NCI-H2196 (cell line): Measurements from ENCODE around the gene LAPTM5.
A peak's percentile ranks its signal among the peaks of the same experiment; 100 is the strongest.

ENCODE experiments used
- DNase-seq: peaks from one replicate; lab custom pipeline; 2025; ENCODE audit not compliant: unreplicated experiment; lab: John Stamatoyannopoulos, UW

LAPTM5 gene

GRCh38 chr1:30744060-30744756 is 13.4 kb downstream of the LAPTM5 start:
- DNase-seq = no peak

DNA sequence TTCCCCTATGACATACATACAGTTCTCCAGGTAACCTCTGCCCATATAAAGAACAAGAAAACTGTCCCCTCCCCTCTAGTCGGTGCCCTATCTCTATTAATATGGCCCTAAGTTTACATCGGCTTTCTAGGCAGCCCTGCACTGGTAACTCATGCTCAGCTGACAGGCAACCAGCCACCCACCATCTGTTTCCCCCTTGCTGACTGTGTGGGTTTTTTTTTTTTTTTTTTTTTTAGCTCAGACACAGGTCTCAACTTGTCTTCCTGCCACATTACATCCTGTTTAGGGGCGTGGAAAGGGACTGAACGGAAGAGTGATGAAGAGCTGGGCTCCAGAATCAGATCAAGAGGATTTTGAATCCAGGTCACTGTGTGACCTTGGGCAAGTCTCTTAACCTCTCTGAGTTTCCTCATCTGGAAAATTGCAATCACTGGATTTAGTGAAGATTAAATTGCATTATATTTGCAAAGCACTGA is 14.0 kb downstream of the LAPTM5 start:
- DNase-seq = no peak

GRCh38 chr1:30742963-30743559 is 14.5 kb downstream of the LAPTM5 start:
- DNase-seq = no peak

GRCh38 chr1:30742300-30742962 is 15.1 kb downstream of the LAPTM5 start:
- no peak for DNase-seq

DNA sequence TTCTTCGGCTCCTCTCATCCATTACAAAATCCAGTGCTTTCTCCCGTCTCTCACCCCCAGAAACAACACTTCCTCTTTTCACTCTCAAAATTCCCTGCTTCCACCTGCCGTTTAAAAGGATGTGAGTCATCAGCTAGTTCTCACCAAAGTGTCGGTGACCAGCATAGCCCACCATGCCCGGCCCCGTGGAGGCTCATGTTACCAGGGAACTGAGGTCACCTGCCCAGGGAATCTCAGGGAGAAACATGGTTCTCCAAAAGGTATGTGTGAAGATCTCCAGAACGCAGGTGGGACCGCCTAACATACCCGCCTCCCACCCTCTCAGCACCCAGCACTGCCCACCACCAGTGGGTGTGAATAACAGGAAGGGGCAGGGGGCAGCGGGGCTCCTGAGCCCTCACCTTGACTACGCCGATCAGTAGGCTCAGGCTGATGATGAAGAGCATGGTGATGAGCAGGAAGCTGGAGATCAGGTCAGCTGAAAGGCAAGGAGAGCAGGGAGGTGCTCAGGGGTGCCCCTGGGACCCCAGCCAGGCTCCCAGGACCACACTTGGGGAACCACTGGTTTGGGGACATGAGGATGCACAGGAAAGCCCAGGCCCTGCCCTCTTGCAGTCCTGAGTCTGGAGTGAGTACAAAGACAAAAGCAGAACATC is 16.2 kb downstream of the LAPTM5 start:
- DNase-seq = no peak

DNA sequence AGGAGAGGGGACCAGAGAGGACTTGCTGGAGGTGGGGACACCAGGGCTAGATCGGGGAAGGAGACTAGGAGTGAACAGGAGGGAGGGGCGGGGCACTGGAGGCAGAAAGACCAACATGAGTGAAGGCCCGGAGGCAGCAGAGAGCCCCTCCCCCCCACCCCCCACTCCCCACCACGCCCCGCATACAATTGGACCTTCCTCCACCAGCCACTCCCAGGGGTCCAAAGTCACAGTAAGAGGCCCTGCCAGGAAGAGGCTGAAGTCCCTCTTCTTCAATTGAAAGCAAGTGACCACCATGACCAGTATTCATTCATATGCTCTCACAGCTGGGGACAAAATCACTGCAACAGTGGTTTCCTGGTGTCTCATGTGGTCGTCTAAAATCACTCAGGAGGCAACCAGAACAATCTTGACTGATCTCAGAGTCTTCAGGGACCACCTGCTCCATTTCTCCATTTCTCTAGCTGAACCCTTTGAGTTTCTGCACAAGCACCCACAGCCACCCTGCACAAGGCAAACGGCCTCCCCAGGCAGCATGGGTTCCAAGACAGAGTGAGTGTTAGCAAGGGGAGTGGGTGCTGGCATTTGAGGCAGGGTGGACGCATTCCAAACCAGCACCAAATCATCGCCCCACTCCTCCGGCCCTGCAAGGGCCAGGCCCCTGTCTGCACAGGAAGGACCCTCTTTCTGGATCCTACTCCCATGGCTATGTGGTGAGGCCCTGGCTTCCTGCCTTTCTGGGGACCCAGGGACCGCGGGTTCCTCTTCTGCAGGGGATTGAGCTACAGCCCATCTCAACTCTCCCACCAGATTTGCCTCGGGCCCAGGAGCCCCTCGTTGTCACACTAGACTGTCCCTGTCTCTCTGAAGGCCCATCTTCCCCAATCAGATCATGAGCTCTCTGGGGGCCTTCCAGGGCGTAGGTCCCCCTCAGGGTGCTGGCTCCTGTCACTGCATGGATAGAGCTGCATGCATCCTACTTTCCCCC is 17.0 kb downstream of the LAPTM5 start:
- no peak for DNase-seq

DNA sequence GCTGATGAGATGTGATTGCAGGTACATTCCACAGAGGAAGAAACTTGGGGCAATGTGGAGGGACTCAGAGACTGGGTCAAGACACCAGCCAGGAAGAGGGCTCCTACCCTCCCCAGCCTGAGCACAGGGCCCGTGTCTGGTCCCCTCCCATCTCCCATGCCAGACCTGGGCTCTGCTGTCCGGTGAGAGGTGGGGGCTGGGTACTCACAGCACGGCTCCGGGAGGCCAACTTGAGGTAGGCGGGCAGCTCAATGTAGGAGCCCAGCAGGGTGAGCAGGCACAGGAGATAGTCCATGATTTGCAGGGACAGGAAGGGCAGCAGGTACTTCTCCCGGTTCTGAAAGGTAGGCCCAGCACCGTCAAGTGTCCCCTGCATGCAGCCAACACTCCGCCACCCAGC is 18.0 kb downstream of the LAPTM5 start:
- no peak for DNase-seq

GRCh38 chr1:30738715-30739559 is 18.6 kb downstream of the LAPTM5 start:
- no peak for DNase-seq

DNA sequence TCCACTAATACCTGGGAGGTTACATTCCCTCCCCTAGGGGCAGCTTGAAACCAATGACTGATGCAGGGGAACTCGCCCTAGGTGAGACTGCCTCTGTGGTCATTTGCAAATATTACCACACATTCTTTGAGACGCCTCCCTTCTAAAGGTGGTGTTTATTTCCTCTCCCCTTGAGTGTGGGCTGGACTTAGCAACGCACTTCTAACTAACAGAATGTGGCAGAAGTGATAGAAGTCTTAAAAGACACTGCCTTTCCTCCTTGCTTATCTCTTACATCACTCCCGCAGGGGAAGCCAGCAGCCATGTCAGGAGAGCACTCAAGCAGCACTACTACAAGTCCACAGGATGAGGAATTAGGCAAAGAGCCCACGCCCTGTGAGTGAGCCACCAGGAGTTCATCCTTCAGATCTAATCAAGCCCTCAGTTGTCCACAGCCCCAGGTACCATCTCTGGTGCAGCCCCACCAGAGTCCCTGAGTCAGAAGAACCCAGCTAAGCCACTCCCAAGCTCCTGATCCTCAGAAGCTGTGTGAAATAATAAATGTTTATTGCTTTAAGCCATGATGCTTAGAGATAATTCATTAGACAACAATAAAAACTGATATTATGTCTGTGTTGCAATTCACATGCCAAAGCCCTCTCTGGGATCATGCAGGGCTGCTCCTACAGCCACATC is 19.4 kb downstream of the LAPTM5 start:
- no peak for DNase-seq

GRCh38 chr1:30737357-30738039 is 20.1 kb downstream of the LAPTM5 start:
- no peak for DNase-seq

DNA sequence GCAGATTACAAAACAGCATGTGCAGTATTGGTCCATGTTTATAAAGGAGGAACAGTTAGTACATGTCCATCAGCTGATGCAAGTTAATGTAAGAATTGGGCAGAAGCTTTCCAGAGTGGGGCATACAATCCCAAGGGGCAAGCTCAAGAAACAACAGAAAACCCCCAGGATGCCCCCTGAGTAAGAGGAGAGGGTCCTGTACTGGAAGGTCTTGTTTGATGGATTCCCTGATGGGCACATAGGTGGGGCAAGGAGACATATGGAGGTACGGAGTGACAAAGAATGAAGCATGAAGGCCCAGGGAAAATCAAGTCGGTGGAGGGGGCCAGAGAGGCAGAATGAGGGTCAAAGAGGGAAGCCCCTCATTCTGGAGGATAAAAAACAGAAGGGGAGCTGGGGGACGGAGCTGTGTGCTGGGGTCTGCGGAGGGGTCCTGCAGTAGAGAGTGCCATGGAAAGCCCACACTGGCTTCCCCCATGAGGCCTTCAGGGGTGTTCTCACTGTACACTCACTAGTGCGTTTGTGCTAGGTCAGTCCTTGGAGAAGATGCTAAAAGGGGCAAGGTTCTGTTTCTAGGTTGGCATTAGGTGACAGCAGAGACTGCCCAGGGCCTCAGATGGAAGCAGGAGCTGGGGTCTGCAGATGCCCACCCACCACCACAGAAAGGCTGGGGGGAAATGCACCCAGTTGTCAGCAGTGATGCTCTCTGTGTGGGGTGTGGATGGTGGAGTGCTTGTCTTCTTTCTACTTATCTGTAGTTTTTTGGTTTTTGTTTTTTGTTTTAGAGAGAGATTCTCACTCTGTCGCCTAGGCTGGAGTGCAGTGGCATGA is 21.7 kb downstream of the LAPTM5 start:
- no peak for DNase-seq

GRCh38 chr1:30735124-30735523 is 22.4 kb downstream of the LAPTM5 start:
- peak; percentile 21 for DNase-seq

GRCh38 chr1:30734580-30734979 is 23.0 kb downstream of the LAPTM5 start:
- DNase-seq = no peak

DNA sequence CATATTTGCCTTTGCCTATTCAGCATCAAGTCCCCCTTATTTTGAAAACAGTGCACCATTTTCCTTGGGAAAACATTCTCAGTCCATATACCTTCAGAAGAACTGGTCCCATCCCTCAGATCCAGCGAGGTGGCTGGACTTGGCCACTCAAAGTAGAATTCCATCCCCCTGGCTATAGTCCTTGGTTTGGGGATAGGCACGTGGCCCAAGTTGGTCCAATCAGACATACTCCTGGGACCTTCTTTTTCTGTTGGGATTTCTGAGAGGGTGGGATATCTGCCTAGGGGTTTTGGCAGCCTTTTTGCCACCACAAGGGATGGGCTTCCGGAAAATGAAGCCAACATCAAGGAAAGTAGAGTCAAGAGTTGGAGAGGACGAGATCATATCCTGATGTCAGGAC is 23.5 kb downstream of the LAPTM5 start:
- no peak for DNase-seq

- no peak for DNase-seq
Observed at GRCh38 chr1:30733493-30733892, 24.1 kb downstream of the LAPTM5 start.

GRCh38 chr1:30732277-30732996 is 25.1 kb downstream of the LAPTM5 start:
- no peak for DNase-seq

DNA sequence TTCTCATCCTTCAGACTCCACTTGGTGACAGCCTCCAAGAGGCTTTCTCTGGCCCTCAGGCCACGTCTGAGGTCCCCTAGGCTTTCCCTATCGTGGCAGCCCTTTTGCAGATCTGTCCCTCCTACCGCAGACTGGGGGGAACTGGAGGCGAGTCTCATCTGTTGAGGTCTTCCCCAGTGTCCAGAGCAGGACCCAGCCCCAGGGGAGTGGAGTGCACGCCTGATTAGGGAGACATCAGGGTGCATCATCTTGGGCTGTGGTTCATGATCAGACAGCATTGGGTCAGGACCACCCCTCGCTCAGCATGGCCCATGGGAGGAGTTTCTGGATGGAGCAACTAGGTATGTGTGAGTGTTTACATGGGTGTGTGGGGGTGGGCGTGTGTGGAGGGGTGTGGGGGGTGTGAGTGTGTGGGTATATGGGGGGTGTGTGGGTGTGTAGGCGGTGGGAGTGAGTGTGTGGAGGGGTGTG is 25.7 kb downstream of the LAPTM5 start:
- no peak for DNase-seq
